ENCODE data around the gene ADAMTS13.
"Not testable (repeated sequence)": the region's sequence is repeated elsewhere in the genome, so short reads cannot be mapped to it uniquely, and the experiment has no call there.

The ADAMTS13 gene

GRCh38 chr9:133426011-133426410 lies 3.8 kb downstream of the ADAMTS13 start:
- no peak for DNase-seq

DNA sequence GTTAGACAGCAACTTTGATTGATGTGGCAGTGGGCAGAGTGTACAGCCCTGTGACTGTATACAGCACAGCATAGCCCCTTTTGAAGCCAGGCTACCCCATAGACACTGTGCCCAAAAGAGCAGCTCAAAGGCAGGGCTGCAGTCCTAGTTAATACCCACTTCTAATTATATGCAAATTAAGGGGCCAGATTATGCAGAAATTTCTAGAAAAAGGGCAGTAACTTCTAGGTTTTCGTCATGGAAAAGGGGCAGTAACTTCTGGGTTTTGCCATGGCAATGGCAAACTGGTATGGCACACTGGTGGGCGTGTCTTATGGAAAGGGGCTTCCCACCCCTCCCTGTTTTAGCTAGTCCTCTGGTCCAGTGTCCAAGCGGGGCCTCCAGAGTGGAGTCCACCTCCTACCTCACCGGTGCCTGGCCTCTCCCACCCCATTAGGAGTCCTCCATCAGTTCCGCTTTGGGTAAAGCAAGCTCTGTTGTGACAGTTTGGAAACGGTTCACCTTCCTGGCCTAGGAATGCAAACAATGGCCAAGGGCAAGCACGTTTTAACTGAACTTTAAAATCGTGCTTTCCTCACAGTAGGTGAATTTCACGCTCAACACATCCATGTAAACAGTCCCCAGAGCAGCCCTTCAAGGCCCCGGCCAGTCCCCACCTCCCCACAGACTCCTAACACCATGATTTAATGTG lies 5.6 kb downstream of the ADAMTS13 start:
- no peak for DNase-seq

DNA sequence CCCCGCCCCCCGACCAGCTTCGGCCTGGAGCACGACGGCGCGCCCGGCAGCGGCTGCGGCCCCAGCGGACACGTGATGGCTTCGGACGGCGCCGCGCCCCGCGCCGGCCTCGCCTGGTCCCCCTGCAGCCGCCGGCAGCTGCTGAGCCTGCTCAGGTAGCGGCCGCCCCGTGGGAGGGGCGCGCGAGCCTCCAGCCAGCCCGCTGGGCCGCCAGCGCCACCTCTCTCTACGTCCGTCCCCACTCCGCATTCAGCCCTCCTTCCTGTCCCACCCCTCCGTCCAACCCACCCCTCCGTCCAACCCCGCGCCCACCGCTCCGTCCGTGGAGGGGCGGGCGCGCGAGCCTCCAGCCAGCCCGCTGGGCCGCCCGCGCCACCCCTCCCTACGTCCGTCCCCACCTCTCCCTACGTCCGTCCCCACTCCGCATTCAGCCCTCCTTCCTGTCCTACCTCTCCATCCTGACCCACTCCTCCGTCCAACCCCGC lies 6.5 kb downstream of the ADAMTS13 start:
- DNase-seq = no peak

DNA sequence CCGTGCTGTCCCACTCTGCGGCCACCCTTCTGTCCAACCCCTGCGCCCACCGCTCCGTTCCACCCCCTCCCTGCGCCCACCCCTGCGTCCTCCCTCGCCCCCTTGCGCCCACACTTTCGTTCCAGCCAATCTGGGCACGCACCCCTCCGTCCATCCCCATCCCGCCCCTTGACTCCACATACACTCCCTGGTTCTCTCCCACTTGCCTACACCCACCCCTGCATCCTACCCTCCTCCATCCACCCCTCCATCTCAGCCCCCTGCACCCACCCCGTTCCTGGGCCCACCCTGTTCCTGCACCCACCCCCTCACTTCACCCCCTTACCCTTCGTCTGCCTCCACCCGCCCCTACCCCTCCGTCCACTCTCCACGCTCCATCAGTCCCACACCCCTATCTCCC lies 7.0 kb downstream of the ADAMTS13 start:
- DNase-seq = no peak

- DNase-seq = no peak
These were observed 7.5 kb downstream of the ADAMTS13 start for GRCh38 chr9:133429641-133430161.

GRCh38 chr9:133430244-133430643 lies 8.1 kb downstream of the ADAMTS13 start:
- no peak for DNase-seq

DNA sequence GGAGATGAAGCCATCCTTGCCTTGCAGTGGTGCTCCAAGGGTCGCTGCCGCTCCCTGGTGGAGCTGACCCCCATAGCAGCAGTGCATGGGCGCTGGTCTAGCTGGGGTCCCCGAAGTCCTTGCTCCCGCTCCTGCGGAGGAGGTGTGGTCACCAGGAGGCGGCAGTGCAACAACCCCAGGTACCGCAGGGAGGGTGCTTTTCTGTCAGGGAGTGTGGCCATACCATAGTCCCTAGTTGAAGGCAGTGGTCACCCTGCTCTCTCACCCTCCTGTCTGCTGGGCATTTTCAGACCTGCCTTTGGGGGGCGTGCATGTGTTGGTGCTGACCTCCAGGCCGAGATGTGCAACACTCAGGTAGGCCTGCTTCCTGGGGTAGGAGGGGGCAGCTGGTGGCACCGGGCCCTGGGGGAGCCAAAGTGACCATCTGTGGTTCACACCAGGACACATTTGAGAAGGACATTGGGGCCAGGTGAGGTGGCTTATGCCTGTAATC lies 11.2 kb downstream of the ADAMTS13 start:
- no peak for DNase-seq

GRCh38 chr9:133436681-133437080 lies 14.5 kb downstream of the ADAMTS13 start:
- DNase-seq = no peak

DNA sequence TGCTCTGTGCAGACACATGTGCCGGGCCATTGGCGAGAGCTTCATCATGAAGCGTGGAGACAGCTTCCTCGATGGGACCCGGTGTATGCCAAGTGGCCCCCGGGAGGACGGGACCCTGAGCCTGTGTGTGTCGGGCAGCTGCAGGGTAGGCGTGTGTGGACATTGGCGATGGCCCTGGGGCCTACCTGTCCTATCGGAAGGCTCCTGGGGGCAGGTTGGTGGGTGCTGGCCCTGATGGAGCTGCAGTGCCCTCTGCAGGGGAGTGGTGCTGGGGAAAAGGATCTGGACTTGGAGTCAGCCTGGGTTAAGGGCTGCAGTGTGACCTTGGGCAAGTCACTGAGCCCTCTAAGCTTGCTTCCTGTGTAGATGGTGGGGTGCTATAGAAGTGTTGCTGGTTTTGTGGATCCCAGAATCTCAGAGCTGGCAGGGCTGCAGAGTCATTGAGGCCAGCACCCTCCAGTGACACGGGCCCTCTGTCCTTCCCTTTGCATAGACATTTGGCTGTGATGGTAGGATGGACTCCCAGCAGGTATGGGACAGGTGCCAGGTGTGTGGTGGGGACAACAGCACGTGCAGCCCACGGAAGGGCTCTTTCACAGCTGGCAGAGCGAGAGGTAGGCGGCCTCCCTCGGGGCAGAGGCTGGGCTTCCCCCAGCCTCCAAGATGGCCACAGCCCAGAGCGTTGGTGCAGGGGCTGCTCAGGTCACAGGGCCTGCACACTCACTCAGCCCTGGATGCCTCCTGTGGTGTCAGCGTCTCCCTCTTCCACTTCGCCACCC lies 15.8 kb downstream of the ADAMTS13 start:
- no peak for DNase-seq

DNA sequence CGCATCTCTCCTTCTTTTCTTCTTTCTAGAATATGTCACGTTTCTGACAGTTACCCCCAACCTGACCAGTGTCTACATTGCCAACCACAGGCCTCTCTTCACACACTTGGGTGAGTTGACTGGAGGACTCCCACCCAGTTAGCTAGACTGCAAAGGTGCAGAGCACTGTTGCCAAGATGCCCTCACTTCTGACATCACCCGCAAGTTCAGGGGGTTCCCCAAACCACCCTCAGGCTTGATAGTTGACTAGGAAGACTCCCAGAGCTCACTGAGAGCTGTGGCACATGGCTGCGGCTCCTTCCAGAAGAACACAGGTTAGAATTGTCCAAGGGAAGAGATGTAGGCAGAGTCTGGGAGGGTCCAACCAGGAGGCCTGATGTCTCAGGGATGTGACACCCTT lies 17.2 kb downstream of the ADAMTS13 start:
- no peak for DNase-seq

DNA sequence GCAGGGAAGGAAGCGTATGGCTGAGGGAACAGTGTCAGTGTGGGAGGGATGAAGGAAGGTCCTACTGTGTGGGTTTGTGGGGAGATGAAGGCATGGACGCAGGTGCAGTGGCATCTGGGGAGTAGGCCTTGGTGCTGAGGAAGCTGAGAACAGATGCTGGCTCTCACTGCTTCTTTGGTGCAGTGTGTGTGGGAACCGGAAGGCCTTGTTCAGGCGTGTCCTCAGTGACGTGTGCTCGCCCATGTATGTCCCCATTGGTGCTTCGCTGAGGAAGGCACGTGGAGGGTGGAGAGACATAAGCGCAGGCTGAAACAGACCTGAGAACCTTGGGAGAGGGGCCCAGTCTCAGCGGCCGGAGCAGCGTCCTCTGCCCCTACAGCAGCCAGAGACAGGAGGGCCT lies 18.7 kb downstream of the ADAMTS13 start:
- no peak for DNase-seq

DNA sequence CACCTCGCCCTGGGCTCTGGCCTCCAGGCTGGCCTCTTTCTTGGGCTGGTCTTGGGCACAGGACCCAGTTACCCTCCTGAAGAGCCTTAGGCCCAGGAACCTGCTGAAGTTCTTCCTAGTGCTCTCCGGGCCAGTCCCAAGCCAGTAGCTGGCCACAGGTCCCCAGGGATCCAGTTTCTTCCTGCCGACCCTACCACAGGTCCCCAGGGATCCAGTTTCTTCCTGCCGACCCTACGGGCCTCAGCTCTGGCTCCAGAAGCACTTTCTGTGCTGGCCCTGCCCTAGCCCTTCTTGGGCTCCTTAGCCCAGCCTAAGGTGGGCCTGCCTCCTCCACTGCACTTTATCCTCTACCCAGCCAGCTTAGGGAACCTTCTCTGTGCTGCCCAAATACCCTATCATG lies 19.4 kb downstream of the ADAMTS13 start:
- DNase-seq = no peak

GRCh38 chr9:133443248-133443647 lies 21.1 kb downstream of the ADAMTS13 start:
- DNase-seq = no peak

DNA sequence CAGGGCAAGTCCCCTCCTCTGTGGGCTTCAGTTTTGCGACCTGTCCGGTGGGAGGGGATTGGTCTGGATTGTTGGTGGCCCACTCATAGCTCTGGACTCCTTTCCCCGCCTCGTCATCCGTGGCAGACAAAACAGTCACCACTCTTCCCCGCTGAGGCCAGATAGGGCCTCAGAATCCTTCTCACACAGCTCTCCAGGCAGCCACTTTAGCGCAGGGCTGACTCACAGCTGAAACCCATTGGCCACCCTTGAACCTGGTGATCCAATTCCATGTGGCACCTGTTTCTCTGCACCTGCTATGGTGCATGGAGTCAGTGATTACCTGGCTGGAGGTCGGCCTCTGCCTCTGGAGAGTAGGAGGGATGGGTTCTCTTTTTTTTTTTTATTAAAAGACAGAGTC lies 21.8 kb downstream of the ADAMTS13 start:
- DNase-seq = no peak

DNA sequence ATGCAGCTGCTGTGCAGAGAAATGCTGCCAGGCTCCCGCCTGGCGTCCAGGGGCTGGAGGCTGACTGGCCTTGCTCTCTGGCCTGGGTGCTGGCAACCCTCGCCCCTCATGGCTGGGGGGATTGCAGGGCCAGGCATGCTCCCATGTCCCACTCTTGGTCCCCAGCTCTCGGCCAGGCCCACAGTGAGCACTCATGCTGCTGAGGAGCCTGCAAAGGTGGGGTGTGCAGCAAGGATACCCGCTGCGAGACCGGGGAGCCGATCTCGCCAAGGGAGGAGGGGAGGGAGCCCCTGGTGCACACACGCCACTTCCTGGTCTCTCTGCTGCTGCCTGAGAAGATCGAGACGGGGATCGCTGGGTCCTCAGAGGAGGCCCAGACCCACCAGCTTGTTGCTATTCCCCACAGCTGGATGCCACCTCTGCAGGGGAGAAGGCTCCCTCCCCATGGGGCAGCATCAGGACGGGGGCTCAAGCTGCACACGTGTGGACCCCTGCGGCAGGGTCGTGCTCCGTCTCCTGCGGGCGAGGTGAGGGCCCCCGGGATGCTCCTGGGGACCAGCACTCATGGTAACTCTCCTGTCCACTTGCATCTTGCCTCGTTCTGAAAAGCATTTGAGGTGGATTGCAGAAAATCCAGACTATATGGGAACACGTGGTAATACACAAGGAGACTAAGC lies 23.3 kb downstream of the ADAMTS13 start:
- no peak for DNase-seq

DNA sequence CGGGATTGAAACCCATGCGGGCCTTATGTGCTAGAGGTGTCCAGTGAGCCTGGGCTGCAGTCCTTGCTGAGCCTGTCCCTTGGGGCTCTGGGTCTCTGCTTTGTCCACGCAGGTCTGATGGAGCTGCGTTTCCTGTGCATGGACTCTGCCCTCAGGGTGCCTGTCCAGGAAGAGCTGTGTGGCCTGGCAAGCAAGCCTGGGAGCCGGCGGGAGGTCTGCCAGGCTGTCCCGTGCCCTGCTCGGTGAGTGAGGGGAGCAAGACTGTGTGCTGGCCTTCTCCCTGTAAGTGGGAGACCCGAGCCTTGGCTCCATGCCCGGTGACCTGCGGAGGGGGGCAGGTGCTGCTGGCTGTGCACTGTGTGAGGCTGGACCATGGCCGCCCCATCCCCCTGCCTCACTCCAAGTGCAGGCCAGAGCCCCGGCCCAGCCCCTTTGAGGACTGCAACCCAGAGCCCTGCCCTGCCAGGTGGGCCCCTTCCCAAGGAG lies 26.4 kb downstream of the ADAMTS13 start:
- DNase-seq = no peak

- no peak for DNase-seq
These were observed 27.6 kb downstream of the ADAMTS13 start for GRCh38 chr9:133449760-133450159.

GRCh38 chr9:133451865-133452264 lies 29.7 kb downstream of the ADAMTS13 start:
- DNase-seq = not testable (repeated sequence)

DNA sequence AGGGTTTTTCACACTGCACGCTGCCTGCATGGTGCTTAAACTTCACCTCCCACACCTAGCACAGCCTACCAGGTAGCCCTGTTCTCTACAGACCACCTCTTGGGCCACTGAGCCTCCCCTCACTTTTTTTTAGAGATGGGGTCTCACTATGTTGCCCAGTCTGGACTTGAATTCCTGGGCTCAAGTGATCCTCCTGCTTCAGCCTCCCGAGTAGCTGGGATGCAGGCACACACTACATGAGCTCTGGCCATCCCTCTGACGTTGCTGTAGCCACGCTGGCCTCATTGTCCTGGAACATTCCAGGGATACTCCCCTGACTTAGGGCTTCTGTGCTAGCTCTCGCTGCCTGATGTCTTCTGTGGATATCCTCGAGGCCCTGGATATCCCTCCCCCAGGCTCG lies 30.4 kb downstream of the ADAMTS13 start:
- DNase-seq = no peak

DNA sequence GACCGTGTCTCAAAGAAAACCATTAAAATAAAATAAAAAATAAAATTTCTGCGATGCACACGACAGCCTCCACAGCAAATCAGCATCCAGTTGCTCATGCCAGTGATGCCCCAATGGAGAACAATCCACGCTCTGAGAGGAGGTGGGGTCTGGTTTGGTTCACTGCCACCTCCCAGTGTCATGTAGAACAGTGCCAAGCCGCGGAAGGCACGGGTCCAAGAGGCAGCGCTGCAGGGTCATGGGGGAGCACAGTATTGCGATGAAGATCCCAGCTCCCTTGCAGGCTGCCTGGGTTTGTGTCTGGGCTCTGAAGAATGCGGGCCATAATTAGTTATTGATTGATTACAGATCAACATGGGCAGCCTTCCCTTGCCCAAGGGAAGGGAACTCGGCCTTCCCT lies 31.5 kb downstream of the ADAMTS13 start:
- no peak for DNase-seq

DNA sequence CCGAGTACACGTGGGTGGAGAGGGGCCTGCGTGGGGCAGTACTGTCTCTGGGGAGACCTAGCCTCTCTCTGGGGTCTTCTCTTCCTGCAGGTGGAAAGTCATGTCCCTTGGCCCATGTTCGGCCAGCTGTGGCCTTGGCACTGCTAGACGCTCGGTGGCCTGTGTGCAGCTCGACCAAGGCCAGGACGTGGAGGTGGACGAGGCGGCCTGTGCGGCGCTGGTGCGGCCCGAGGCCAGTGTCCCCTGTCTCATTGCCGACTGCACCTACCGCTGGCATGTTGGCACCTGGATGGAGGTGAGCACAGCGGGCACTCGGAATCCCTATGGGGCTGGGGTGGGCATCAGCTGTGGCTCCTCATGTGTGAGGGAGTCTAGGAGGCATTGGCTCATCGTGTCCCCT lies 32.2 kb downstream of the ADAMTS13 start:
- no peak for DNase-seq

- no peak for DNase-seq
These were observed 32.9 kb downstream of the ADAMTS13 start for GRCh38 chr9:133454943-133455673.

Measured in fibroblast of skin of back (primary cell).